ENCODE measurements around the gene CHAT. TPM values are rescaled to one million over a fixed set of nuclear protein-coding genes. Genes with fewer than 3 reads are reported as not detected.

CHAT gene
- total RNA-seq, 3 donors from 2014 or later = not detected

DNA sequence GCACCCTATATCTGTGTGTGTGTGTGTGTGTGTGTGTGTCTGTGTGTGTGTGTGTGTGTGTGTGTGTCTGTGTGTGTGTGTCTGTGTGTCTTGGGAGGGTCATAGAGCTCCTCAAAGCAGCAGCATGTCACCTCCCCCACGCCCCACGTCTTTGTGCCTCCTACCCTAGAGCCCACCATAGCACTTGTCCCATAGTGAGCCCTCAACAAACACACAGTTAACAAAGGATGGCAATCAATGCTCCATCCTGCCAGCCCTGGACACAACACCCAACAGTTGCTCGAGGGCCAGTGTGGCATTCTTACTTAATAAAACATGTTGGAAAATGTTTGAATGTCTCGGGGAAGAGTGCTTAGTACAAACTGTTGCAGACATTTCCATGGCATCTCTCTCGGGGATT, 96.1 kb downstream of the CHAT start:
- no peak for ATAC-seq
- H3K36me3 Mint-ChIP-seq (ENCODE audit: insufficient read depth) = no peaks in the 10 kb centered on the region

GRCh38 chr10:49710966-49711365, 97.1 kb downstream of the CHAT start:
- H3K4me3 Mint-ChIP-seq = no peak overlapping the region
- peaks cover 8% of the 10 kb centered on the region for H3K27me3 Mint-ChIP-seq (ENCODE audit: low read depth)
- no peaks in the 10 kb centered on the region for H3K36me3 Mint-ChIP-seq (ENCODE audit: insufficient read depth)
- ATAC-seq (no peak), DNase-seq (no peak)
- H3K4me1 Mint-ChIP-seq (ENCODE audit: low read depth) = no peaks in the 10 kb centered on the region
- no peaks in the 10 kb centered on the region for H3K9me3 Mint-ChIP-seq

More for the DNA sequence above, 96.1 kb downstream of the CHAT start:
- H3K27me3 Mint-ChIP-seq (ENCODE audit: low read depth) = peaks cover 7% of the 10 kb centered on the region
- H3K4me3 Mint-ChIP-seq = no peak overlapping the region
- H3K9me3 Mint-ChIP-seq = no peaks in the 10 kb centered on the region
- no peak for DNase-seq
- no peaks in the 10 kb centered on the region for H3K4me1 Mint-ChIP-seq (ENCODE audit: low read depth)

- Mint-ChIP-seq H3K4me1 (ENCODE audit: low read depth) (no peaks in the 10 kb centered on the region), H3K9me3 (no peaks in the 10 kb centered on the region), H3K27me3 (ENCODE audit: low read depth) (peaks cover 10% of the 10 kb centered on the region), H3K4me3 (no peak overlapping the region), H3K36me3 (ENCODE audit: insufficient read depth) (no peaks in the 10 kb centered on the region)
- DNase-seq (no peak), ATAC-seq (no peak)
Measured at GRCh38 chr10:49711481-49711880, 97.6 kb downstream of the CHAT start.

GRCh38 chr10:49713266-49713665, 99.4 kb downstream of the CHAT start:
- no peaks in the 10 kb centered on the region for H3K36me3 Mint-ChIP-seq (ENCODE audit: insufficient read depth)
- no peaks in the 10 kb centered on the region for H3K9me3 Mint-ChIP-seq
- H3K27me3 Mint-ChIP-seq (ENCODE audit: low read depth) = peaks cover 11% of the 10 kb centered on the region
- H3K4me3 Mint-ChIP-seq = no peak overlapping the region
- no peak for ATAC-seq
- no peak for DNase-seq
- no peaks in the 10 kb centered on the region for H3K4me1 Mint-ChIP-seq (ENCODE audit: low read depth)

Other genes with a start within 250 kb of the CHAT start
- not detected for gene DRGX, start 217.9 kb upstream of the CHAT start, total RNA-seq
- gene ERCC6, start 74.9 kb upstream of the CHAT start, total RNA-seq = 10 to 100 TPM; 10.8 to 12.4 (median 11.1) TPM
- not detected for gene SLC18A3, start 3.7 kb upstream of the CHAT start, total RNA-seq
- not detected for gene C10orf53, start 65.6 kb downstream of the CHAT start, total RNA-seq
- under 1 TPM; 0.30 to 0.43 (median 0.37) TPM for gene OGDHL, start 148.3 kb downstream of the CHAT start, total RNA-seq

Data from activated T-cell treated with anti-CD3 and anti-CD28 coated beads, Interleukin-2, amount 50 U/mL, for 4 hours (primary cell).